ENCODE measurements around the gene CFP. TPM values are rescaled to one million over a fixed set of nuclear protein-coding genes. Genes with fewer than 3 reads are reported as not detected.

CFP gene
- total and polyA plus RNA-seq, 2 donors: 0.79 to 3.3 TPM

DNA sequence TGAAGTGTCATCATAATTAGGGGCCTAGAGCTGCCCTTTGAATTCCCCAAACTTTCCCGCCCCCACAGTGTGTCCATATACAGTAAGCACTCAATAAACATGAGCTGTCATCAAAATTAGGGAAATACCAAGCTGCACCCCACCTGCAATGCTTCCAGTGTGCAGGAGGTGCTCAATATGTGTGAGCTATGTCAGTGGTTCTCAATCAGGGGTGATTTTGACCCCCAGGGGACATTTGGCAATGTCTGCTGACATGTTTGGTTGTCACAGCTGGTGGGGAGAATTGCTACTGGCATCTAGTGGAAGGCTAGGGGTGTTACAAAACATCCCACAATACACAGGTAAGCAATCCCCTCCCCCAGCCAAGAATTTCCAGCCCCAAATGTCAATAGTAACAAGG lies 748 bp downstream of the CFP start:
- Histone ChIP-seq H3K4me1 (ENCODE audit: insufficient read depth) (no peaks in the 10 kb centered on the region), H3K36me3 (ENCODE audit: insufficient read depth) (no peaks in the 10 kb centered on the region), H3K4me3 (ENCODE audit: low read depth, low read length) (no peak overlapping the region), H3K27ac (ENCODE audit: low read depth) (no peak overlapping the region)
- 90% methylated on average over 1 of the region's 1 CpG for WGBS
- DNase-seq (ENCODE audit: extremely low spot score): no peak

DNA sequence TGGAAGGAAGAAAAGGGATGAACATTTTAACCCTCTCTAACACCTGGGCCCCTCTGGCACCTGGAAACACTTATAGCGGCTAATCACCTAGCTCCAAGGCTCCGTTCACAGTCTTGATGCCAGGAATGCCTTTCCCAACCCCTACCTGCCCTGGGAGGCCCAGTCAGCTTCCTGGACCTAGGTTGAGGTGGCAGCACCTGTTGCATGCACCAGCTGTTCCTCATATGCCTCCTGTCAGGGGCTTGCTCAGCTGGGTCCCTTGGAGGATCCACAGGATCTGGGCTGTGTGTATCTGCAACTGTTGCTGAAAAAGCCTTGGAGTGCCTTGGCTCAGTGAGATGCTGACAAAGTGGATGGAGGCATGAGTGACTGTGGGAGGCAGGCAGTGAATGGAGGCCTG lies 4.4 kb downstream of the CFP start:
- H3K4me3 ChIP-seq (ENCODE audit: low read depth, low read length): no peak overlapping the region
- DNase-seq (ENCODE audit: extremely low spot score): no peak
- H3K36me3 ChIP-seq (ENCODE audit: insufficient read depth): no peaks in the 10 kb centered on the region
- H3K4me1 ChIP-seq (ENCODE audit: insufficient read depth): no peaks in the 10 kb centered on the region
- WGBS: 93% methylated on average over 2 of the region's 2 CpGs
- no peak overlapping the region for H3K27ac ChIP-seq (ENCODE audit: low read depth)

DNA sequence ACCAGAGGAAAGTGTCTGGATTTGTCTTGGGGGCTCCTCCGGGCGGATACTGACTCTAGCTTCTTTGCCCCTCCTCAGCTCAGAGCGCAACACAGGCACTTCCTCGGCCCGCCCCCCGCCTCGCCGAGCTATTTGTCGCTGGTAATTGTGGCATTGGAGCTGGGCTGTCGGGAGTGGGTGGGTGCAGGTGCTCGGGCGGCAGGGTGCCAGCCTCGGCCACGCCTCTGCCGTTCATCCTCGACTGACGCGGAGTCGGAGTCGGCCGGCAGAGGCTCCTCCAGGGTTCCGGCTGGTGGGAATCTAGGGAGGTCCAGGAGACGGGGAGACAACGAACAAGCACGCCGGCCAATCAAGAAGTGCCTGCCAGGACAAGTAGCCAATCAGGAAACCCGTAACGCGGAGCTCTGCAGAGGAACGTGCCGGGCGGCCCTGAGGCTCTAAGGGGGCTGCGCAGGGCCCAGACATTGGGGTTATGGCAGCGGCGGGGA lies 6.1 kb downstream of the CFP start:
- under 1% methylated on average over 35 of the region's 35 CpGs for WGBS
- H3K4me1 ChIP-seq (ENCODE audit: insufficient read depth): no peaks in the 10 kb centered on the region
- H3K36me3 ChIP-seq (ENCODE audit: insufficient read depth): no peaks in the 10 kb centered on the region
- no peak overlapping the region for H3K27ac ChIP-seq (ENCODE audit: low read depth)
- DNase-seq (ENCODE audit: extremely low spot score): peak; percentile 51
- H3K4me3 ChIP-seq (ENCODE audit: low read depth, low read length): no peak overlapping the region

DNA sequence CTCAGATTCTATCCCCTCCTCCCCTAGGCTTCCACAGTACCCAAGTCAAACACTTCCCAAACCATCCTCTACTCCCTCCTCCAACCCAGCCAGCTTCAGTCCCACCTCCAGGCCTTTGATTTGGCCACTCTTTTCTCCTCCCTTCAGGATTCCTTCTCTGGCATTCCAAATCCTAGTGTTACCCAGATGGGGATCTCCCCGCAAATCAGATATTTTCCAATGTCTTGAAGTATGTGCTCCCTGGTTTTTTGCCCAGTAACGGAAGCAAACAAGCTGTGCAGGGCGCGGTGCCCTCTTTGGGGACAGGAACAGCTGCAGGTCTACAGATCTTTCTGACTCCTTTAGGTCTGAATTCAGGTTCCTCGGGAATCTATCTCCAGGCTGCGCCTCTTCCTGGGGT lies 7.9 kb downstream of the CFP start:
- Histone ChIP-seq H3K4me1 (ENCODE audit: insufficient read depth) (no peaks in the 10 kb centered on the region), H3K36me3 (ENCODE audit: insufficient read depth) (no peaks in the 10 kb centered on the region), H3K27ac (ENCODE audit: low read depth) (no peak overlapping the region), H3K4me3 (ENCODE audit: low read depth, low read length) (no peak overlapping the region)
- no peak for DNase-seq (ENCODE audit: extremely low spot score)
- WGBS: 85% methylated on average over 6 of the region's 6 CpGs

DNA sequence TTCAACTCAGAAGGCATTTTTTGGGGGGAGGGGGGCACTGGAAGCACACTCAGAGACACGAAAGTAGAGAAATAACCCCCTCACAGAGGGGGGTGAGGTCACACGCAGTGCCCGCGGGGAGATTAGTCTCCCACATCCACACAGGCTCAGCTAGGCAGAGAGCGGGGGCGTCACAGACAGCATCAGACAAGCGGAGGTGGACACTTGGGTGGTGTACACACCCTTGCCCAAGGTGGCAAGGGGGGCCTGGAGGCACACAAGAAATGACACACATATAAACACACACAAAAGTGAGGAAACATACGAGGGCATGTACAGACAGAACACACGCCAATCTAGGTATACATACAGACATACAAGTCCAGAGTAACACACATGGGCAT lies 9.4 kb downstream of the CFP start:
- H3K4me1 ChIP-seq (ENCODE audit: insufficient read depth): no peaks in the 10 kb centered on the region
- DNase-seq (ENCODE audit: extremely low spot score): no peak
- no peak overlapping the region for H3K4me3 ChIP-seq (ENCODE audit: low read depth, low read length)
- H3K27ac ChIP-seq (ENCODE audit: low read depth): no peak overlapping the region
- WGBS: 52% methylated on average over 9 of the region's 9 CpGs
- no peaks in the 10 kb centered on the region for H3K36me3 ChIP-seq (ENCODE audit: insufficient read depth)

DNA sequence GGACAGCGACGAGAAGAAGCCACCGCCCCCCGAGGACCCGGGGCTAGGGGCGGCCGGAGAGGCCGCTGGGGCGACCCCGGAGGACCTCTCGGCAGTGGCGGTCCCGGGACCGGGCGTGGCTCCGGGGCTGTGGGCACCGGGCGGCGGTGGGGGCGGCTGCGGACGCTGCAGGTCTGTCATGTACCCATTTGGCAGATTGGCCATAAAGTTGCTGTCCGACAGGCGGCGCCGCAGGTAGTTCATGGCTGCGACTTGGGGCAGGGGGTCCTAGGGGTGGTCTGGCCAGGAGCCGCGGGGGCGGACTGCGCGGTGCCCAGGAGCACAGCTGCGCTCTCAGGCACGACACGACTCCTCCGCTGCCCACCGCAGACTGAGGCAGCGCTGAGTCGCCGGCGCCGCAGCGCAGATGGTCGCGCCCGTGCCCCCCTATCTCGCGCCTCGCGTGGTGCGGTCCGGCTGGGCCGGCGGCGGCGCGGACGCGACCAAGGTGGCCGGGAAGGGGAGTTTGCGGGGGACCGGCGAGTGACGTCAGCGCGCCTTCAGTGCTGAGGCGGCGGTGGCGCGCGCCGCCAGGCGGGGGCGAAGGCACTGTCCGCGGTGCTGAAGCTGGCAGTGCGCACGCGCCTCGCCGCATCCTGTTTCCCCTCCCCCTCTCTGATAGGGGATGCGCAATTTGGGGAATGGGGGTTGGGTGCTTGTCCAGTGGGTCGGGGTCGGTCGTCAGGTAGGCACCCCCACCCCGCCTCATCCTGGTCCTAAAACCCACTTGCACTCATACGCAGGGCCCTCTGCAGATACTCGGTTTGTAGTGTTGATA lies 10.0 kb downstream of the CFP start, which contains the start of gene SYN1:
TSS of gene SYN1 (minus strand) at position 372 of the 817 bp plus-strand sequence. CDS start at position 243, 129 bp downstream.
- no peaks in the 10 kb centered on the region for H3K36me3 ChIP-seq (ENCODE audit: insufficient read depth)
- DNase-seq (ENCODE audit: extremely low spot score): peak; percentile 26
- no peaks in the 10 kb centered on the region for H3K4me1 ChIP-seq (ENCODE audit: insufficient read depth)
- no peak within 1 kb of the TSS for H3K27ac ChIP-seq (ENCODE audit: low read depth)
- 1% methylated on average over 87 of the region's 88 CpGs for WGBS
- H3K4me3 ChIP-seq (ENCODE audit: low read depth, low read length): peak within 1 kb of the TSS; percentile 22

DNA sequence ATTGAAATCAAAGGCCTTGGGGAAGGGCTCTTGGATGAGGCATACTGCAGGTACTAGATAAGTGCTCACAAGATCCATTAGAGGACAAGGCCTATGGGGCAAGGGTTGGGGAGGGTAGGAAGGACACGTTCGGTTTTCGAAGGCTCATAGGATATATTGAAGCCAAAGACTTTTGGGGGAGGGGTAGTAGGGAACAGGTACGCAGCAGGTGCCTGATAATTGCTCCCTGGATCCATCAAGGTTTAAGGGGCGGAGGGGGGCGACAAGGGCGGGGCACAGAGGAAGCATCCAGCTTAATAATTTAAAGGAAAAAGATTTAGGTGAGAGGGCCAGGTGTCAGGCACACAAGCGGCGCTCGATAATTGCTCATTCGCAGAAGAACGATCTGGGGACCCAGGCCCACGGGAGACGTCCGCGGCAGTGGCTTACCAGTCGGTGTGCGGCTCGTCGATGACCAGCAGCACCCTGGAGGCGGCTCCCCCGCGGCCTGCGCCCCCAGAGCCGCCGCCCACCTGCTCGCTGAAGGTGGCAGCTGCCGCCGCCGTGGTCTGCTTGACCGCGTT lies 10.7 kb downstream of the CFP start:
- DNase-seq (ENCODE audit: extremely low spot score): no peak
- Histone ChIP-seq H3K4me1 (ENCODE audit: insufficient read depth) (no peaks in the 10 kb centered on the region), H3K4me3 (ENCODE audit: low read depth, low read length) (no peak overlapping the region), H3K36me3 (ENCODE audit: insufficient read depth) (no peaks in the 10 kb centered on the region), H3K27ac (ENCODE audit: low read depth) (no peak overlapping the region)
- 25% methylated on average over 32 of the region's 32 CpGs for WGBS

DNA sequence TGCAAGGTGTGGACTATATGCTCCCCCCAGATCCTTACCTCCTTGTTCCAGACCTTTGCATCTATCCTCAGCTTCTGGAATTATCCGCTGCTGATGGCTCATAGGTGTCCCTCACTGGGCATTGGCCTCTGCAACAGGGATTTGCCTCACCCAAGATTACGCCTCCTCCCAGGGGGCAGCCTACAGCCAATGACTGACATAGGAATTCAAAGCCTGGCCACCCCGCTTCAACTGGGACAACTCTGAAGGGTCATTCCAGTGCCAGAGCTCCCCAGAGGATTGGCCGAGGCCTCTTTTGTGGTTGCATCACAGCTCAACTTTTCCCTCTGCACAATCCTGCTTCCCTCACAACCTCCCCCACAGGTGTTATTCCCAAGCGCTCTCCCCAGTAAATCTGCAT lies 15.1 kb downstream of the CFP start:
- no peaks in the 10 kb centered on the region for H3K4me1 ChIP-seq (ENCODE audit: insufficient read depth)
- WGBS: 62% methylated on average over 5 of the region's 5 CpGs
- H3K36me3 ChIP-seq (ENCODE audit: insufficient read depth): no peaks in the 10 kb centered on the region
- H3K27ac ChIP-seq (ENCODE audit: low read depth): no peak overlapping the region
- H3K4me3 ChIP-seq (ENCODE audit: low read depth, low read length): no peak overlapping the region
- DNase-seq (ENCODE audit: extremely low spot score): no peak

DNA sequence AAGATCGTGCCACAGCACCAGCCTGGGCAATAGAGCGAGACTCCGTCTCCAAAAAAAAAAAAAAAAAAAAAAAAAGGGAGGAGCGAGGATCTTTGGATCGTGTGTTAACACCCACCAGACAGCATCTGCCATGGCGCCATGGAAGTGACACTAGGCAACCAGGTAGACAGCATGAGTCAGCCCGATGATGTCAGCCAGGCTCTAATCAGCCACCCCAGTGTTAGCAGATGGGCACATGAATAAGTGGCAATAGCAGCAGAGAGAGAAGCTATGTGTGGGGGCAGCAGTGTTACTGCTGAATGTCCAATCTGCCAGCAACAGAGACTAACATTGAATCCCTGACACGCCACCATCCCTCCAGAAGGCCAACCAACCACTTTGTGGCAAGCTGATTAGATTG lies 16.6 kb downstream of the CFP start:
- Histone ChIP-seq H3K4me1 (ENCODE audit: insufficient read depth) (no peaks in the 10 kb centered on the region), H3K36me3 (ENCODE audit: insufficient read depth) (no peaks in the 10 kb centered on the region), H3K4me3 (ENCODE audit: low read depth, low read length) (no peak overlapping the region), H3K27ac (ENCODE audit: low read depth) (no peak overlapping the region)
- no peak for DNase-seq (ENCODE audit: extremely low spot score)
- 90% methylated on average over 8 of the region's 8 CpGs for WGBS

DNA sequence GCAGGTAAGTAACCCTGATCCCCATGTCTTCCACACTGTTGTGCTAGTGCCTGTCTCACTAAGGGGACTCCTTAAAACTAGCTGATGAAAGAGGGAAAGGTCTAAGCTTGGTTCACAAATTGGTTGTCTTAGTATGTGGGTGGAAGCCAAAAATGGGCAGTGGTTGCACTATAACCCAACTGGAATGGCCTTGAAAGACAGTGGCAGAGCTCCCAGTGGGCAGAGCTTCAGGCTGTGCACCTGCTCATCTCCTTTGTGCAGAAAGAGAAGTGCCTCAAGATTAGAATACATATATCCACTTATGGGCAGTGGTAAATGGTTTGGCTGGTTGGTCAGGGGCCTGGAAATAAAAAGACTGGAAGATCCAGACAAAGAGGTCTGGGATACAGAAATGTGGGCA lies 17.3 kb downstream of the CFP start:
- Histone ChIP-seq H3K4me3 (ENCODE audit: low read depth, low read length) (no peak overlapping the region), H3K27ac (ENCODE audit: low read depth) (no peak overlapping the region), H3K4me1 (ENCODE audit: insufficient read depth) (no peaks in the 10 kb centered on the region), H3K36me3 (ENCODE audit: insufficient read depth) (no peaks in the 10 kb centered on the region)
- no peak for DNase-seq (ENCODE audit: extremely low spot score)

DNA sequence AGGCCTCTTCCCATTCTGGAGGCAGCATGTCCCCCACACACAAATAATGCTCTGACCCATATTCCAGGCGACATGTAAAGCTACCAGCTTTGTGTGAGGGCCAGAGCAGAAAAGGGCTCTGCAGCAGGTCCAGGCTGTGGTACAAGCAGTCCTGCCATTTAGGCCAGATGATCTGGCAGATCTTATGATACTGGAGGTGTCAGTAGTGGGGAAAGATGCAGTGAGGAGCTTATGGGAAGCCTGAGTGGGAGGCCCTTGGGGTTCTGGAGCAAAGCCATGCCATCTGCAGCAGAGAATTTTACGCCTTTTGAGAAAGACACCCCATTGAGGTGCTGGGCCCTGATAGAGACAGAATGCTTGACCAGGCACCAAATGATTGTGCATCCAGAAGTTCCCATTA lies 17.8 kb downstream of the CFP start:
- 85% methylated on average over 2 of the region's 2 CpGs for WGBS
- H3K4me1 ChIP-seq (ENCODE audit: insufficient read depth): no peaks in the 10 kb centered on the region
- no peak overlapping the region for H3K4me3 ChIP-seq (ENCODE audit: low read depth, low read length)
- no peaks in the 10 kb centered on the region for H3K36me3 ChIP-seq (ENCODE audit: insufficient read depth)
- no peak for DNase-seq (ENCODE audit: extremely low spot score)
- no peak overlapping the region for H3K27ac ChIP-seq (ENCODE audit: low read depth)

DNA sequence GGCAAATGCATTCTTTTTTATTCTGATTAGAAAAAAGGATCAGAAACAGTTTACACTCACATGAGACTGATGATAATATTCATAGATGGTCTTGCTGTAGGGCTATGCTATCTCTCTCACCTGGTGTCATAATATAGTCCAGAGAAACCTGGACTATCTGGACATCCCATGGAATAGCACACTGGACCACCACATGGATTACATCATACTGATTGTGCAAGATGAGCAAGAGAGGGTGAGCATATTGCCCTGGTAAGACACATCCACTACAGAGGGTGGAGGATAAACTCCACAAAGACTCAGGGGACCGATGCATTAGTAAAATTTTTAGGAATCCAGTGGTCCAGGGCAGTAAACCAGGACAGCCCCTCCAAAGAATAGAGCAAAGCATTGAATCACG lies 18.2 kb downstream of the CFP start:
- Histone ChIP-seq H3K36me3 (ENCODE audit: insufficient read depth) (no peaks in the 10 kb centered on the region), H3K4me3 (ENCODE audit: low read depth, low read length) (no peak overlapping the region), H3K27ac (ENCODE audit: low read depth) (no peak overlapping the region), H3K4me1 (ENCODE audit: insufficient read depth) (no peaks in the 10 kb centered on the region)
- 93% methylated on average over 2 of the region's 2 CpGs for WGBS
- no peak for DNase-seq (ENCODE audit: extremely low spot score)

DNA sequence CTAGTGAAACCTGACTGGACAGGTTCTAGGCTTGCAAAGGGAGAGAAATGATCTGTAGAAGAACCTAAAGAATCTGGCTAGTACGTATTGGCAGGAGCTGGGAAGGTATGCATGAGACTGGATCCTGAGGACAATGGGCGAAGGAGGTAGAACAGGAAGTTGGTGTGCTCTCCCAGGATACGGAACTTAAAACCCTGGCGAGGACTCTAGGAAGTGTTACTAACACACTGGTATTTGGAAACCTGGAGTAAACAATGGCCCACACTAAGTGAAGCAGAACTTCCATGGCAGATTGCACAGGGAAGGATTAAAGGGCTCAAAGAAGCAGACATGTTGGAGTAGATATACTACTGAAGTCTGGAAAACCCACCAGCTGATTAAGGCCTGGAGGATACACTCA lies 19.2 kb downstream of the CFP start:
- H3K4me3 ChIP-seq (ENCODE audit: low read depth, low read length): no peak overlapping the region
- DNase-seq (ENCODE audit: extremely low spot score): no peak
- 63% methylated on average over 4 of the region's 4 CpGs for WGBS
- H3K27ac ChIP-seq (ENCODE audit: low read depth): no peak overlapping the region
- H3K4me1 ChIP-seq (ENCODE audit: insufficient read depth): no peaks in the 10 kb centered on the region
- no peaks in the 10 kb centered on the region for H3K36me3 ChIP-seq (ENCODE audit: insufficient read depth)

DNA sequence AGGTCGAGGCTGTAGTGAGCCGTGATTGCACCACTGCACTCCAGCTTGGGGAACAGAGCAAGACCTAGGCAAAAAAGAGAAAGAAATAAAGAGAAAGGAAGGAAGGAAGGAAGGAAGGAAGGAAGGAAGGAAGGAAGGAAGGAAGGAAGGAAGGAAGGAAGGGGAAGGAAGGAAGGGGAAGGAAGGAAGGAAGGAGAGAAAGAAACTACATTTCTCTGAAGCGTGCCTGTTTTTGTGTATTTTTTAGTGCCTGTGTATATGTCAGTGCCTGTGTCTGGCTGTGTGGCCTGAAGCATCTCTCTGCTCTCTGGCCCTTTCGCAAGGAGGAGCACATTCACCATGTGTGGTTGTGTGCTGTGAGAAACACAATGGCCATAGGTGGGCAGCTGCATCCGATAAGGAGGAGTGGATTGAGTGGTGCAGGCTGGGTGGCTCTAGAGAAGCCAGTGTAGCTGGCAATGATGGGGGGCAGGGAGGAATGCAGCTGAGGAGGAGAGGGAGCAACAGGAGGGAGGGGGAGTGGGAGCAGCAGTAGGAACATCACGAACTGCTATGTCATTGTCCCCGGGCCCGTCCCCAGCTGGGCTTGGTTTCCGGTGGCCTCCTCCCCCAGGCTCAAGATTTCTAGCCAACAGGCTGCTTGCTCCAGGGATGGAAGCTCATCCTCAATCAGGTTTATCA lies 21.5 kb downstream of the CFP start:
- Histone ChIP-seq H3K36me3 (ENCODE audit: insufficient read depth) (no peaks in the 10 kb centered on the region), H3K4me1 (ENCODE audit: insufficient read depth) (no peaks in the 10 kb centered on the region), H3K4me3 (ENCODE audit: low read depth, low read length) (no peak overlapping the region), H3K27ac (ENCODE audit: low read depth) (no peak overlapping the region)
- no peak for DNase-seq (ENCODE audit: extremely low spot score)
- WGBS: 39% methylated on average over 9 of the region's 9 CpGs
